Testis (tissue), 3 donors: ENCODE data around the gene MALL. TPM values are rescaled to one million over a fixed set of nuclear protein-coding genes. Genes with fewer than 3 reads are reported as not detected.

Source experiments
- DNase-seq: peaks from one replicate; pipeline ENCODE4 v3.0.0-alpha.2; 2019
- H3K27ac ChIP-seq, 2 donors: fragments of 200-600 bp; sonication (generic); one replicate each; pipeline ENCODE4 v1.5.1; 2019
- H3K27me3 ChIP-seq: fragments of 200-600 bp; sonication (generic); one replicate; pipeline ENCODE4 v1.5.1; 2019
- H3K36me3 ChIP-seq: fragments of 200-600 bp; sonication (generic); one replicate; pipeline ENCODE4 v1.5.1; 2017; ENCODE audit warnings: low read depth; ENCODE audit errors: missing control alignments
- H3K4me1 ChIP-seq: fragments of 200-600 bp; sonication (generic); one replicate; pipeline ENCODE4 v1.5.1; 2019
- H3K4me3 ChIP-seq, 2 donors: fragments of 200-600 bp; sonication (generic); one replicate each; pipeline ENCODE4 v1.5.1; 2017 to 2019
- H3K9me3 ChIP-seq: fragments of 200-600 bp; sonication (generic); one replicate; pipeline ENCODE4 v1.5.1; 2017
- CTCF ChIP-seq, 3 experiments: fragments of 450-650 bp in 2 of 3; fragments of 200-600 bp in 1 of 3; sonication (generic) in 1 of 3; IDR thresholded peaks; one replicate each; pipeline ENCODE4 v1.5.1; 2016 to 2019; ENCODE audit warnings: antibody characterized with exemption in 3 of 3, mild to moderate bottlenecking in 2 of 3, moderate library complexity in 1 of 3
- POLR2A ChIP-seq: fragments of 450-650 bp; IDR thresholded peaks from one replicate; pipeline ENCODE4 v1.6.1; 2017; ENCODE audit warnings: antibody characterized with exemption, mild to moderate bottlenecking, moderate library complexity
- WGBS, 2 donors: methylation state at CpG; one replicate each; pipeline ENCODE4 v1.1.5; 2018; 5-methylcytosine and 5-hydroxymethylcytosine counted together
- intact Hi-C: fragments of 100-400 bp; cut with DNase I; formaldehyde crosslinking; loops from one replicate; pipeline ENCODE4 v1.15.1; 2023; ENCODE audit warnings: low total_unique reads
- polyA plus RNA-seq: library from polyadenylated mRNA; stranded (reverse); fragments of 350-450 nt; fragmentation: Illumina TruSeq; extraction: RNeasy Lipid Tissue Mini Kit (QIAGEN cat#74804); gene quantifications from one replicate; pipeline ENCODE4 v1.2.3, GENCODE V29; 2014; ENCODE audit warnings: low read depth, low replicate concordance; ENCODE audit not compliant: insufficient read depth
- total RNA-seq, 2 donors: library from RNA; depleted of rRNA; stranded (reverse); fragments of >200 nt; gene quantifications; one replicate each; pipeline ENCODE4 v1.2.3, GENCODE V29; 2016

Gene MALL
- total and polyA plus RNA-seq, 3 donors from 2014 or later: 7.6 to 17.4 (median 15.0) TPM

DNA sequence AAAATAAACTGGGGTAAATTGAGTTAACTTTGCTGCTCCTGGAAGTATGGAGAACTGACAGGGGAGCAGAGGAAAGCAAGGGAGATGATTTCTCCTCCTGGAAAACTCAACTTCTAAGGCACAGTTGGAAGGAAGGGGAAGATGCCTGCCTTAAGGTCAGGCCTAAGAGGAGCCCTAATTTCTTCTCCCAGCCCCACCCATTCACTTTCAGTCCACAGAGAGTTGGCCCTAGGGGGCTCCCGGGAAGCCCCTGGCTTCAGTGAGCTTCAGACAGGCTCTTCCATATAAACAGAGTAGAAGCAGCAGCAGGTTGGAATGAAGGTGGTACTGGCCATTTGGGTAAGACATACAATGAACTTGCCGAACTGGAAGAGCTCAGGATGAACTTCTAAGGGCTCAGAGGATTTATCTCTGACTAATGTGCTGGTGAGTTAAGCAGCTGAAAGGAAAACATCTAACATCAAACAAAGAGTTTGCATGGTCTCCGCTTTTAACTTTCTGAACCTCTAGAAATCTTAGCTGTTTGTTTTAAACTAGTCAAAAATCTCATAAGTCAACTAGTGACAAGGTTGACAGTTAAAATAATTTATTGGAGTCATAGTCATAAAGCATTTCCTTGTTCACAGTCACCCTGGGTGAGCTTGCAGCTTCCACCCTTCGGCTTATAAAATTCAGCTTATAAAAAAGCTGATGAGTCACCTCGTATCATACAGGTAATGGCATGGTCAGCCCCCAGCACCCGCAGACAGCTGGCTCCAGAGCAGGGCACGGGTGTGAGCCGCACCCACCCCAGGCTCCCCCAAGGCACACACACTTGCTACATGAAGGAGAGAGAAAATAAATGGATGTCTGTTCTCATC is 9.8 kb downstream of the MALL start:
- H3K4me1 ChIP-seq: no peaks in the 10 kb centered on the region
- intact Hi-C loops: no loop called here
- no peak overlapping the region for H3K4me3 ChIP-seq
- H3K27ac ChIP-seq: no peak overlapping the region
- 76 to 80% methylated on average over 8 of the region's 8 CpGs for WGBS, 2 donors
- no peak for DNase-seq
- no peaks in the 10 kb centered on the region for H3K36me3 ChIP-seq
- no peaks in the 10 kb centered on the region for H3K27me3 ChIP-seq
- no peaks in the 10 kb centered on the region for H3K9me3 ChIP-seq
- TF ChIP-seq POLR2A (no peak), CTCF (IDR thresholded peaks at IDR 0.05) (no peak)

DNA sequence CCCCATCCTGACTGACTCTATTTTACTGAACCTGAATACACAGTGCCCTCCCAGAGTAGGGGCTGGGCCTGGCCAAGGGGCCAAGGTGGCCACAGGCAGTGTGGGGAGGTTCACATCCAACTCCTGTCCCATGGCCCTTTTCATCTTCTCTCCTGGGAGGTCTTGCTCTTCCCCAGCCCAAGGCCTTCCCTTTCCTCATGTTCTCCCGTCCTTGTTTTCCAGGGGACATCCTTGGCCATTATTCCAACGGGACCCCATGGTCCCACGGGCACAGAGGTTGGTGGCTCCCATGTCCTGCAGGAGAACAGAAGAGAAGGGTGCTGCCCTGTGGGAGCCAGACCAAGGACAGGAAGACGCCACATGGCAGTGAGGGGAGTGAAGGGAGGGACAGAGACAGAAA is 10.4 kb downstream of the MALL start:
- H3K9me3 ChIP-seq: no peaks in the 10 kb centered on the region
- DNase-seq: no peak
- 90 to 95% methylated on average over 3 to 4 of the region's 4 CpGs for WGBS, 2 donors
- no peaks in the 10 kb centered on the region for H3K4me1 ChIP-seq
- H3K27me3 ChIP-seq: no peaks in the 10 kb centered on the region
- no peak overlapping the region for H3K27ac ChIP-seq
- intact Hi-C loops: no loop called here
- no peak overlapping the region for H3K4me3 ChIP-seq
- H3K36me3 ChIP-seq: no peaks in the 10 kb centered on the region
- TF ChIP-seq CTCF (IDR thresholded peaks at IDR 0.05) (no peak), POLR2A (no peak)

- no peak for DNase-seq
- no peak overlapping the region for H3K27ac ChIP-seq
- no peak for TF ChIP-seq CTCF (IDR thresholded peaks at IDR 0.05)
- TF ChIP-seq POLR2A: no peak
- no peaks in the 10 kb centered on the region for H3K36me3 ChIP-seq
- WGBS, 2 donors: 88 to 91% methylated on average over 8 to 10 of the region's 10 CpGs
- no peaks in the 10 kb centered on the region for H3K9me3 ChIP-seq
- H3K4me3 ChIP-seq: no peak overlapping the region
- intact Hi-C loops: no loop called here
- no peaks in the 10 kb centered on the region for H3K4me1 ChIP-seq
- H3K27me3 ChIP-seq: no peaks in the 10 kb centered on the region
Measured at GRCh38 chr2:110104025-110104771, 11.4 kb downstream of the MALL start.

- no peak for TF ChIP-seq CTCF (IDR thresholded peaks at IDR 0.05)
- no peak for TF ChIP-seq POLR2A
- H3K9me3 ChIP-seq: no peaks in the 10 kb centered on the region
- intact Hi-C loops: no loop called here
- WGBS, 2 donors: 82 to 85% methylated on average over 12 to 20 of the region's 20 CpGs
- H3K36me3 ChIP-seq: no peaks in the 10 kb centered on the region
- H3K27me3 ChIP-seq: no peaks in the 10 kb centered on the region
- no peak overlapping the region for H3K4me3 ChIP-seq
- no peaks in the 10 kb centered on the region for H3K4me1 ChIP-seq
- no peak overlapping the region for H3K27ac ChIP-seq
- DNase-seq: no peak
Measured at GRCh38 chr2:110103061-110103961, 12.3 kb downstream of the MALL start.
